HFFc6 (cell line): Measurements from ENCODE around the gene SLC36A3. TPM values are rescaled to one million over a fixed set of nuclear protein-coding genes. Genes with fewer than 3 reads are reported as not detected.
"Not testable (repeated sequence)": the region's sequence is repeated elsewhere in the genome, so short reads cannot be mapped to it uniquely, and the experiment has no call there.

ENCODE experiments used
- DNase-seq: peaks from one replicate; pipeline ENCODE4 v3.0.0-alpha.2; 2018
- H3K27ac Mint-ChIP-seq: 2 replicates; pipeline ENCODE4 v1.8.0; 2020; ENCODE audit warnings: mild to moderate bottlenecking, mixed read lengths
- H3K27me3 Mint-ChIP-seq: 2 replicates; pipeline ENCODE4 v1.8.0; 2021; ENCODE audit warnings: mild to moderate bottlenecking, moderate library complexity, mixed read lengths; ENCODE audit not compliant: insufficient read depth
- H3K36me3 Mint-ChIP-seq: 2 replicates; pipeline ENCODE4 v1.8.0; 2021; ENCODE audit warnings: low read depth, mixed read lengths
- H3K4me1 Mint-ChIP-seq: 2 replicates; pipeline ENCODE4 v1.8.0; 2020; ENCODE audit warnings: low read depth, mixed read lengths
- H3K4me3 Mint-ChIP-seq: 2 replicates; pipeline ENCODE4 v1.8.0; 2020; ENCODE audit warnings: mild to moderate bottlenecking, moderate library complexity, mixed read lengths
- H3K9me3 Mint-ChIP-seq: 2 replicates; pipeline ENCODE4 v1.8.0; 2020; ENCODE audit warnings: mild to moderate bottlenecking, mixed read lengths
- CTCF ChIP-seq: fragments of 200-600 bp; sonication (generic); IDR thresholded peaks from 2 replicates; pipeline ENCODE4 v1.5.0; 2021; ENCODE audit warnings: antibody characterized with exemption, mild to moderate bottlenecking
- total RNA-seq, 6 experiments: library from RNA; stranded (reverse); fragmentation: NEBNext Ultra II Directional; extraction: Animal tissue kit (Norgen Biotek cat#: 25700); gene quantifications; 2 replicates in 1 of 6; 3 replicates in 5 of 6; pipeline ENCODE4 v1.2.3, GENCODE V29; 2021

Gene SLC36A3
- total RNA-seq, 6 experiments from 2014 or later = not detected

GRCh38 chr5:151317871-151318270 is 14.3 kb upstream of the SLC36A3 start:
- no peak for TF ChIP-seq CTCF
- H3K4me1 Mint-ChIP-seq = peaks cover 6% of the 10 kb centered on the region; the same call in 1 of the 2 replicates
- no peaks in the 10 kb centered on the region for H3K36me3 Mint-ChIP-seq
- peaks cover 25% of the 10 kb centered on the region for H3K27me3 Mint-ChIP-seq
- no peak for DNase-seq
- H3K9me3 Mint-ChIP-seq = no peaks in the 10 kb centered on the region
- no peak overlapping the region for H3K4me3 Mint-ChIP-seq
- no peak overlapping the region for H3K27ac Mint-ChIP-seq

GRCh38 chr5:151315998-151316597 is 12.5 kb upstream of the SLC36A3 start:
- TF ChIP-seq CTCF = peak; percentile 91
- peaks cover 3% of the 10 kb centered on the region; the same call in 1 of the 2 replicates for H3K9me3 Mint-ChIP-seq
- peaks cover 6% of the 10 kb centered on the region; the same call in 1 of the 2 replicates for H3K4me1 Mint-ChIP-seq
- DNase-seq = peak; percentile 68
- peaks cover 18% of the 10 kb centered on the region for H3K27me3 Mint-ChIP-seq
- H3K4me3 Mint-ChIP-seq = no peak overlapping the region
- H3K36me3 Mint-ChIP-seq = no peaks in the 10 kb centered on the region
- H3K27ac Mint-ChIP-seq = no peak overlapping the region

- Mint-ChIP-seq H3K36me3 (no peaks in the 10 kb centered on the region), H3K9me3 (peaks cover 11% of the 10 kb centered on the region), H3K27ac (no peak overlapping the region), H3K4me3 (no peak overlapping the region), H3K27me3 (peaks cover 23% of the 10 kb centered on the region), H3K4me1 (peaks cover 6% of the 10 kb centered on the region; the same call in 1 of the 2 replicates)
- DNase-seq = no peak
- TF ChIP-seq CTCF = no peak
These were observed 9.8 kb upstream of the SLC36A3 start for GRCh38 chr5:151313357-151313756.

GRCh38 chr5:151312756-151313324 is 9.3 kb upstream of the SLC36A3 start:
- Mint-ChIP-seq H3K4me3 (no peak overlapping the region), H3K27ac (no peak overlapping the region), H3K36me3 (no peaks in the 10 kb centered on the region), H3K27me3 (peaks cover 23% of the 10 kb centered on the region), H3K4me1 (peaks cover 6% of the 10 kb centered on the region; the same call in 1 of the 2 replicates), H3K9me3 (peaks cover 11% of the 10 kb centered on the region)
- TF ChIP-seq CTCF = no peak
- no peak for DNase-seq

- H3K4me1 Mint-ChIP-seq = peaks cover 3% of the 10 kb centered on the region; the same call in 1 of the 2 replicates
- no peak for TF ChIP-seq CTCF
These were observed 7.4 kb upstream of the SLC36A3 start for GRCh38 chr5:151310932-151311331.

GRCh38 chr5:151309821-151310220 is 6.3 kb upstream of the SLC36A3 start:
- H3K36me3 Mint-ChIP-seq, H3K4me3 Mint-ChIP-seq, H3K27ac Mint-ChIP-seq, DNase-seq, H3K4me1 Mint-ChIP-seq: not testable (repeated sequence)
- H3K27me3 Mint-ChIP-seq = peaks cover 27% of the 10 kb centered on the region
- H3K9me3 Mint-ChIP-seq = peaks cover 11% of the 10 kb centered on the region

More at GRCh38 chr5:151310932-151311331, 7.4 kb upstream of the SLC36A3 start:
- Mint-ChIP-seq H3K27ac (no peak overlapping the region), H3K4me3 (no peak overlapping the region), H3K36me3 (no peaks in the 10 kb centered on the region), H3K9me3 (peaks cover 11% of the 10 kb centered on the region), H3K27me3 (peaks cover 22% of the 10 kb centered on the region)
- no peak for DNase-seq

GRCh38 chr5:151309266-151309665 is 5.7 kb upstream of the SLC36A3 start:
- H3K9me3 Mint-ChIP-seq = peaks cover 11% of the 10 kb centered on the region

More at GRCh38 chr5:151309266-151309665, 5.7 kb upstream of the SLC36A3 start:
- not testable (repeated sequence) for H3K36me3 Mint-ChIP-seq, H3K4me1 Mint-ChIP-seq, DNase-seq, H3K27ac Mint-ChIP-seq, H3K4me3 Mint-ChIP-seq
- H3K27me3 Mint-ChIP-seq = peaks cover 27% of the 10 kb centered on the region
